Neutrophil (primary cell): Measurements from ENCODE around the gene NMD3.
"Not testable (repeated sequence)": the region's sequence is repeated elsewhere in the genome, so short reads cannot be mapped to it uniquely, and the experiment has no call there.

Experiments
- H3K27ac ChIP-seq: fragments of 200-600 bp; sonication (generic); 2 replicates; pipeline ENCODE4 v1.5.1; 2016; ENCODE audit warnings: mild to moderate bottlenecking, moderate library complexity
- H3K27me3 ChIP-seq: fragments of 200-600 bp; sonication (generic); 2 replicates; pipeline ENCODE4 v1.6.0; 2016; ENCODE audit warnings: mild to moderate bottlenecking
- H3K36me3 ChIP-seq: fragments of 200-600 bp; sonication (generic); 2 replicates; pipeline ENCODE4 v1.5.1; 2017
- H3K4me1 ChIP-seq, 2 experiments: fragments of 200-600 bp in 1 of 2; sonication (generic) in 1 of 2; 1 replicate in 1 of 2; 2 replicates in 1 of 2; pipeline versions ENCODE4 v1.5.1 to v1.6.1; 2013 to 2016; ENCODE audit warnings: low read depth in 1 of 2, low read length in 1 of 2, mild to moderate bottlenecking in 1 of 2, moderate library complexity in 1 of 2; ENCODE audit not compliant: control insufficient read depth in 1 of 2, insufficient read depth in 1 of 2
- H3K4me3 ChIP-seq, 2 experiments: fragments of 200-600 bp in 1 of 2; sonication (generic) in 1 of 2; 1 replicate in 1 of 2; 2 replicates in 1 of 2; pipeline ENCODE4 v1.5.1; 2013 to 2016; ENCODE audit warnings: low read depth in 1 of 2, low read length in 1 of 2, mild to moderate bottlenecking in 1 of 2, moderate library complexity in 1 of 2
- H3K9me3 ChIP-seq: fragments of 200-600 bp; sonication (generic); 2 replicates; pipeline ENCODE4 v1.5.1; 2016
- CTCF ChIP-seq: fragments of 200-600 bp; sonication (generic); IDR thresholded peaks from 2 replicates; pipeline ENCODE4 v1.5.1; 2016; ENCODE audit warnings: antibody characterized with exemption

The NMD3 gene

GRCh38 chr3:161271646-161272045 is 50.5 kb downstream of the NMD3 start:
- Histone ChIP-seq H3K36me3 (no peaks in the 10 kb centered on the region), H3K4me1 (no peaks in the 10 kb centered on the region), H3K4me3 (no peak overlapping the region), H3K9me3 (no peaks in the 10 kb centered on the region), H3K27me3 (no peaks in the 10 kb centered on the region), H3K27ac (no peak overlapping the region)
- no peak for TF ChIP-seq CTCF

GRCh38 chr3:161272524-161272923 is 51.4 kb downstream of the NMD3 start:
- no peaks in the 10 kb centered on the region for H3K4me1 ChIP-seq
- no peak for TF ChIP-seq CTCF
- no peaks in the 10 kb centered on the region for H3K27me3 ChIP-seq
- no peak overlapping the region for H3K27ac ChIP-seq
- H3K4me3 ChIP-seq = no peak overlapping the region
- H3K36me3 ChIP-seq = no peaks in the 10 kb centered on the region
- no peaks in the 10 kb centered on the region for H3K9me3 ChIP-seq

GRCh38 chr3:161273589-161274218 is 52.6 kb downstream of the NMD3 start:
- no peaks in the 10 kb centered on the region for H3K4me1 ChIP-seq
- H3K27me3 ChIP-seq = no peaks in the 10 kb centered on the region
- H3K36me3 ChIP-seq = no peaks in the 10 kb centered on the region
- H3K27ac ChIP-seq = no peak overlapping the region
- no peak for TF ChIP-seq CTCF
- no peaks in the 10 kb centered on the region for H3K9me3 ChIP-seq
- no peak overlapping the region for H3K4me3 ChIP-seq

GRCh38 chr3:161274691-161275298 is 53.7 kb downstream of the NMD3 start:
- H3K4me1 ChIP-seq = no peaks in the 10 kb centered on the region
- TF ChIP-seq CTCF = peak; percentile 46
- no peaks in the 10 kb centered on the region for H3K9me3 ChIP-seq
- no peaks in the 10 kb centered on the region for H3K27me3 ChIP-seq
- no peaks in the 10 kb centered on the region for H3K36me3 ChIP-seq
- H3K27ac ChIP-seq = no peak overlapping the region
- no peak overlapping the region for H3K4me3 ChIP-seq

GRCh38 chr3:161275919-161276318 is 54.8 kb downstream of the NMD3 start:
- no peaks in the 10 kb centered on the region for H3K27me3 ChIP-seq
- no peaks in the 10 kb centered on the region for H3K9me3 ChIP-seq
- TF ChIP-seq CTCF = no peak
- no peak overlapping the region for H3K27ac ChIP-seq
- H3K4me3 ChIP-seq = no peak overlapping the region
- H3K36me3 ChIP-seq = no peaks in the 10 kb centered on the region
- no peaks in the 10 kb centered on the region for H3K4me1 ChIP-seq

GRCh38 chr3:161282387-161282786 is 61.3 kb downstream of the NMD3 start:
- not testable (repeated sequence) for H3K4me3 ChIP-seq, H3K9me3 ChIP-seq, H3K27me3 ChIP-seq, H3K4me1 ChIP-seq, H3K27ac ChIP-seq, H3K36me3 ChIP-seq
